Measurements from ENCODE around the gene LARP4B.

DNA sequence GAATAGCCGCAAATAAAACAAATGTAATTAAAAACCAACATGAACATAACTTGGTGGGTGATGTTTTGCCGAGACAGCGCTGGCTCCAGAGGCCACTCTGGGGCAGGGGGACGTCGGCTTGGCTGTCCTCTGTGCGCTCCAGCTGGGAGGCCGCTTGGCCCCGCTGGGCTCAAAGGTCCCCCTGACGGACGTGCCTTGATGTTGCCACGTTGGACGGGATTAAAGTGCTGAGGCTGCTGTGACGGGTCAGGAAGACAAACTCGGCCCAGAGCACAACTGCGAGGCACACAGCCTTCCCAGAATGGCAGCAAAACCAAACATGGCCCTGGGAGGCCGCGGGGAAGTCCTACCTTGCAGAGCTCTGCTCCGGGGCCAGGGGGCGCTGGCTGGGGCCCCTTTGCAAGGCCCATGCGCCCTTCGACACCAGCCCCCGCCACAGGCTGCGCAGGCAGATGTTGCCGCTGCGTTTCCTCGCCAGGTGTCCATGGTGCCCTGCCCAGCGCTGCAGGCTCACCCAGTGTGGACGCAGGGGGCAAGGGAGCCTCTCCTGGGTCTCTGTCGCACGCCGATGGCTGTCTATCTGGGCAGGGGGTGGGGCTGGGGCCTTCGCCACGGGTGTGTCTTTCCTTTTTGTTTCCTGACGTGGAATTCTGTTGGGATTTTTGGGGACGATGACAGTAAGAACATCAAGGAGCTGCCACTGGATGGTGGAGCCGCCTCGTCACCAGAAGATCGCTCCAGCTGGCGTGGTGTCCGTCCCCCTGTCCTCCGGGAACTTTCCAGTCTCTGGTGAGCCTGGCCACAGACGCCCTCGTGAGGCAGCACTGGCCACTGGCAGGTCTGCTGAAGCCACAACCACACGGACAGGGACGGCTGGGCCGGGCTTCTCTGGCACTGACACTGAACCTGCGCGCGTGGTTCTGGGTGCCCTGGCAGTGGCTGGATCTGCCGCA, 142.4 kb downstream of the LARP4B start:
- TF ChIP-seq, protein P1, sequence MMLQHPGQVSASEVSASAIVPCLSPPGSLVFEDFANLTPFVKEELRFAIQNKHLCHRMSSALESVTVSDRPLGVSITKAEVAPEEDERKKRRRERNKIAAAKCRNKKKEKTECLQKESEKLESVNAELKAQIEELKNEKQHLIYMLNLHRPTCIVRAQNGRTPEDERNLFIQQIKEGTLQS (IDR thresholded peaks at IDR 0.05) = no peak
- TF ChIP-seq SP1 (IDR thresholded peaks at IDR 0.05; ENCODE audit: low read depth) = no peak
- TF ChIP-seq, protein P2, sequence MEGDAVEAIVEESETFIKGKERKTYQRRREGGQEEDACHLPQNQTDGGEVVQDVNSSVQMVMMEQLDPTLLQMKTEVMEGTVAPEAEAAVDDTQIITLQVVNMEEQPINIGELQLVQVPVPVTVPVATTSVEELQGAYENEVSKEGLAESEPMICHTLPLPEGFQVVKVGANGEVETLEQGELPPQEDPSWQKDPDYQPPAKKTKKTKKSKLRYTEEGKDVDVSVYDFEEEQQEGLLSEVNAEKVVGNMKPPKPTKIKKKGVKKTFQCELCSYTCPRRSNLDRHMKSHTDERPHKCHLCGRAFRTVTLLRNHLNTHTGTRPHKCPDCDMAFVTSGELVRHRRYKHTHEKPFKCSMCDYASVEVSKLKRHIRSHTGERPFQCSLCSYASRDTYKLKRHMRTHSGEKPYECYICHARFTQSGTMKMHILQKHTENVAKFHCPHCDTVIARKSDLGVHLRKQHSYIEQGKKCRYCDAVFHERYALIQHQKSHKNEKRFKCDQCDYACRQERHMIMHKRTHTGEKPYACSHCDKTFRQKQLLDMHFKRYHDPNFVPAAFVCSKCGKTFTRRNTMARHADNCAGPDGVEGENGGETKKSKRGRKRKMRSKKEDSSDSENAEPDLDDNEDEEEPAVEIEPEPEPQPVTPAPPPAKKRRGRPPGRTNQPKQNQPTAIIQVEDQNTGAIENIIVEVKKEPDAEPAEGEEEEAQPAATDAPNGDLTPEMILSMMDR (IDR thresholded peaks at IDR 0.05 in 2 of 3, conservative IDR thresholded peaks at IDR 0.05 in 1 of 3; ENCODE audit: borderline replicate concordance in 1 of 3, insufficient read depth in 1 of 3, low read depth in 2 of 3, low read length in 2 of 3) = peak; percentile 36 to 41 (median 39); a peak in 5 of 6 replicates
- no peak for TF ChIP-seq SIN3A (IDR thresholded peaks at IDR 0.05; ENCODE audit: low read depth)
- TF ChIP-seq CEBPB (IDR thresholded peaks at IDR 0.05; ENCODE audit: low read depth) = no peak
- no peak for TF ChIP-seq FOSL1 (IDR thresholded peaks at IDR 0.05; ENCODE audit: low read depth)

Measured in HCT116 (cell line).